ENCODE data around the gene PCBP3. TPM values are rescaled to one million over a fixed set of nuclear protein-coding genes. Genes with fewer than 3 reads are reported as not detected.

PCBP3 gene
- total RNA-seq, 1 experiment from 2014 or later, result not detected

- CTCF ChIA-PET, result no interaction called here
- peaks cover 11% of the 10 kb centered on the region; the same call in 1 of the 2 replicates for H3F3A ChIP-seq (ENCODE audit: insufficient read depth, low read depth)
- H4K20me1 ChIP-seq (ENCODE audit: insufficient read depth), result no peaks in the 10 kb centered on the region
- H3K36me3 ChIP-seq (ENCODE audit: low read depth), result no peaks in the 10 kb centered on the region
- intact Hi-C loops (cut with micrococcal nuclease; ENCODE audit: unreplicated experiment), result no loop called here
- H3K79me2 ChIP-seq (ENCODE audit: low read depth), result no peaks in the 10 kb centered on the region
- POLR2A ChIA-PET (ENCODE audit: unreplicated experiment), result no interaction called here
- H3K9me2 ChIP-seq (ENCODE audit: insufficient read depth), result no peaks in the 10 kb centered on the region
- H3K27me3 ChIP-seq (ENCODE audit: insufficient read depth, low read depth), result peaks cover 6% of the 10 kb centered on the region; the same call in 1 of the 2 replicates
- H3K4me3 ChIP-seq, result no peak overlapping the region
- no peak overlapping the region for H3K27ac ChIP-seq
- BruUV-seq (replicated peaks), result no TSS peak
- no peak overlapping the region for H3K4me2 ChIP-seq
- TF ChIP-seq CTCF (conservative IDR thresholded peaks at IDR 0.05) (no peak), EZH2 (IDR thresholded peaks at IDR 0.05; ENCODE audit: low read depth) (no peak)
- H2AFZ ChIP-seq, result no peak overlapping the region
- no peaks in the 10 kb centered on the region for H3K9me3 ChIP-seq (ENCODE audit: insufficient read depth, low read depth)
- peaks cover 29% of the 10 kb centered on the region for H3K4me1 ChIP-seq (replicated peaks; ENCODE audit: insufficient read depth)
- DNase-seq, result no peak
Measured at GRCh38 chr21:45911806-45912325, 268.3 kb downstream of the PCBP3 start.

- Histone ChIP-seq H3K36me3 (ENCODE audit: low read depth) (no peaks in the 10 kb centered on the region), H3K9me2 (ENCODE audit: insufficient read depth) (no peaks in the 10 kb centered on the region), H2AFZ (no peak overlapping the region), H3K9me3 (ENCODE audit: insufficient read depth, low read depth) (no peaks in the 10 kb centered on the region), H3K4me3 (no peak overlapping the region), H3F3A (ENCODE audit: insufficient read depth, low read depth) (peaks cover 11% of the 10 kb centered on the region; the same call in 1 of the 2 replicates), H3K79me2 (ENCODE audit: low read depth) (no peaks in the 10 kb centered on the region), H3K4me2 (no peak overlapping the region), H3K27me3 (ENCODE audit: insufficient read depth, low read depth) (no peaks in the 10 kb centered on the region), H3K4me1 (replicated peaks; ENCODE audit: insufficient read depth) (peaks cover 39% of the 10 kb centered on the region), H4K20me1 (ENCODE audit: insufficient read depth) (no peaks in the 10 kb centered on the region), H3K27ac (no peak overlapping the region)
- POLR2A ChIA-PET (ENCODE audit: unreplicated experiment), result no interaction called here
- CTCF ChIA-PET, result no interaction called here
- no TSS peak for BruUV-seq (replicated peaks)
- no peak for TF ChIP-seq EZH2 (IDR thresholded peaks at IDR 0.05; ENCODE audit: low read depth)
- TF ChIP-seq CTCF (conservative IDR thresholded peaks at IDR 0.05), result no peak
- no peak for DNase-seq
- intact Hi-C loops (cut with micrococcal nuclease; ENCODE audit: unreplicated experiment), result no loop called here
Measured at GRCh38 chr21:45912611-45913417, 269.3 kb downstream of the PCBP3 start.

- no peaks in the 10 kb centered on the region for H3K27me3 ChIP-seq (ENCODE audit: insufficient read depth, low read depth)
- no peaks in the 10 kb centered on the region for H3K36me3 ChIP-seq (ENCODE audit: low read depth)
- ChIA-PET CTCF (no interaction called here), POLR2A (ENCODE audit: unreplicated experiment) (no interaction called here)
- intact Hi-C loops (cut with micrococcal nuclease; ENCODE audit: unreplicated experiment), result no loop called here
- H3K4me3 ChIP-seq, result no peak overlapping the region
- BruUV-seq (replicated peaks), result no TSS peak
- no peak overlapping the region for H3K27ac ChIP-seq
- H2AFZ ChIP-seq, result no peak overlapping the region
- peaks cover 41% of the 10 kb centered on the region for H3K4me1 ChIP-seq (replicated peaks; ENCODE audit: insufficient read depth)
- TF ChIP-seq EZH2 (IDR thresholded peaks at IDR 0.05; ENCODE audit: low read depth), result no peak
- TF ChIP-seq CTCF (conservative IDR thresholded peaks at IDR 0.05), result no peak
- H4K20me1 ChIP-seq (ENCODE audit: insufficient read depth), result no peaks in the 10 kb centered on the region
- no peaks in the 10 kb centered on the region for H3K9me3 ChIP-seq (ENCODE audit: insufficient read depth, low read depth)
- no peaks in the 10 kb centered on the region for H3K9me2 ChIP-seq (ENCODE audit: insufficient read depth)
- no peak overlapping the region for H3K4me2 ChIP-seq
- no peak for DNase-seq
- no peaks in the 10 kb centered on the region for H3K79me2 ChIP-seq (ENCODE audit: low read depth)
- peaks cover 11% of the 10 kb centered on the region; the same call in 1 of the 2 replicates for H3F3A ChIP-seq (ENCODE audit: insufficient read depth, low read depth)
Measured at GRCh38 chr21:45913418-45913765, 269.9 kb downstream of the PCBP3 start.
